Ascending aorta (tissue), 2 donors: ENCODE data around the gene FAIM2. TPM values are rescaled to one million over a fixed set of nuclear protein-coding genes. Genes with fewer than 3 reads are reported as not detected.
A peak's percentile ranks its signal among the peaks of the same experiment; 100 is the strongest.

Experiments used
- DNase-seq, 2 donors: peaks; one replicate each; pipeline ENCODE4 v3.0.0-alpha.2; 2019; ENCODE audit warnings: low spot score in 2 of 2
- H3K27ac ChIP-seq, 2 donors: fragments of 200-600 bp; sonication (generic); one replicate each; pipeline ENCODE4 v1.5.1; 2016 to 2017; ENCODE audit warnings: mild to moderate bottlenecking in 1 of 2
- H3K27me3 ChIP-seq: fragments of 200-600 bp; sonication (generic); one replicate; pipeline ENCODE4 v1.5.1; 2017
- H3K36me3 ChIP-seq, 2 donors: fragments of 200-600 bp; sonication (generic); one replicate each; pipeline ENCODE4 v1.5.1; 2016
- H3K4me1 ChIP-seq, 2 donors: fragments of 200-600 bp; sonication (generic); one replicate each; pipeline ENCODE4 v1.5.1; 2016 to 2017; ENCODE audit warnings: mild to moderate bottlenecking in 1 of 2
- H3K4me3 ChIP-seq, 2 donors: fragments of 200-600 bp; sonication (generic); one replicate each; pipeline ENCODE4 v1.5.1; 2016 to 2017; ENCODE audit warnings: mild to moderate bottlenecking in 1 of 2
- H3K9me3 ChIP-seq, 2 donors: fragments of 200-600 bp; sonication (generic); one replicate each; pipeline ENCODE4 v1.5.1; 2016
- CTCF ChIP-seq, 3 experiments: fragments of 200-600 bp in 2 of 3; fragments of 450-650 bp in 1 of 3; sonication (generic) in 2 of 3; IDR thresholded peaks; one replicate each; pipeline ENCODE4 v1.5.1; 2016 to 2019; ENCODE audit warnings: antibody characterized with exemption in 3 of 3, mild to moderate bottlenecking in 1 of 3, moderate library complexity in 1 of 3
- intact Hi-C: fragments of 100-400 bp; cut with DNase I; formaldehyde crosslinking; loops from one replicate; pipeline ENCODE4 v1.15.1; 2023
- total RNA-seq: library from RNA; depleted of rRNA; stranded (reverse); fragments of >200 nt; gene quantifications from one replicate; pipeline ENCODE4 v1.1.0, GENCODE V29; 2016

The FAIM2 gene
- total RNA-seq, 1 donor from 2014 or later: 0.75 TPM

- Histone ChIP-seq H3K27ac (no peak overlapping the region), H3K9me3 (no peaks in the 10 kb centered on the region), H3K36me3 (no peaks in the 10 kb centered on the region), H3K4me1 (no peaks in the 10 kb centered on the region), H3K4me3 (no peak overlapping the region), H3K27me3 (no peaks in the 10 kb centered on the region)
- TF ChIP-seq CTCF (IDR thresholded peaks at IDR 0.05): no peak
- peak in 1 of 2 donors; percentile 31 for DNase-seq
- intact Hi-C loops: no loop called here
These were observed 38.8 kb upstream of the FAIM2 start for GRCh38 chr12:49942512-49942893.

GRCh38 chr12:49941556-49942511 is 38.1 kb upstream of the FAIM2 start:
- Histone ChIP-seq H3K27me3 (no peaks in the 10 kb centered on the region), H3K27ac (no peak overlapping the region), H3K9me3 (no peaks in the 10 kb centered on the region), H3K36me3 (no peaks in the 10 kb centered on the region), H3K4me3 (no peak overlapping the region), H3K4me1 (no peaks in the 10 kb centered on the region)
- intact Hi-C loops: no loop called here
- DNase-seq: peak in 1 of 2 donors; percentile 31
- TF ChIP-seq CTCF (IDR thresholded peaks at IDR 0.05): no peak

- TF ChIP-seq CTCF (IDR thresholded peaks at IDR 0.05): no peak
- DNase-seq: no peak
- H3K27ac ChIP-seq: no peak overlapping the region
- H3K4me3 ChIP-seq: no peak overlapping the region
- H3K27me3 ChIP-seq: no peaks in the 10 kb centered on the region
- no peaks in the 10 kb centered on the region for H3K9me3 ChIP-seq
- H3K4me1 ChIP-seq: no peaks in the 10 kb centered on the region
- intact Hi-C loops: no loop called here
- no peaks in the 10 kb centered on the region for H3K36me3 ChIP-seq
These were observed 36.0 kb upstream of the FAIM2 start for GRCh38 chr12:49939707-49940106.

- Histone ChIP-seq H3K27ac (no peak overlapping the region), H3K9me3 (no peaks in the 10 kb centered on the region), H3K36me3 (no peaks in the 10 kb centered on the region), H3K4me3 (no peak overlapping the region), H3K4me1 (no peaks in the 10 kb centered on the region), H3K27me3 (no peaks in the 10 kb centered on the region)
- TF ChIP-seq CTCF (IDR thresholded peaks at IDR 0.05): no peak
- intact Hi-C loops: no loop called here
- DNase-seq: peak in 1 of 2 donors; percentile 28
These were observed 35.6 kb upstream of the FAIM2 start for GRCh38 chr12:49939307-49939706.

GRCh38 chr12:49937639-49938300 is 34.1 kb upstream of the FAIM2 start:
- Histone ChIP-seq H3K27ac (no peak overlapping the region), H3K27me3 (no peaks in the 10 kb centered on the region), H3K4me1 (no peaks in the 10 kb centered on the region), H3K36me3 (no peaks in the 10 kb centered on the region), H3K9me3 (no peaks in the 10 kb centered on the region), H3K4me3 (no peak overlapping the region)
- intact Hi-C loops: no loop called here
- no peak for TF ChIP-seq CTCF (IDR thresholded peaks at IDR 0.05)
- DNase-seq: peak in 1 of 2 donors; percentile 35
